Dedifferentiated amniotic fluid mesenchymal stem cell (primary cell): ENCODE measurements around the gene IGSF21.
"Not testable (repeated sequence)": the region's sequence is repeated elsewhere in the genome, so short reads cannot be mapped to it uniquely, and the experiment has no call there.

ENCODE experiments used
- DNase-seq: peaks from one replicate; pipeline ENCODE4 v3.0.0-alpha.2; 2016; ENCODE audit errors: extremely low spot score

IGSF21 gene

DNA sequence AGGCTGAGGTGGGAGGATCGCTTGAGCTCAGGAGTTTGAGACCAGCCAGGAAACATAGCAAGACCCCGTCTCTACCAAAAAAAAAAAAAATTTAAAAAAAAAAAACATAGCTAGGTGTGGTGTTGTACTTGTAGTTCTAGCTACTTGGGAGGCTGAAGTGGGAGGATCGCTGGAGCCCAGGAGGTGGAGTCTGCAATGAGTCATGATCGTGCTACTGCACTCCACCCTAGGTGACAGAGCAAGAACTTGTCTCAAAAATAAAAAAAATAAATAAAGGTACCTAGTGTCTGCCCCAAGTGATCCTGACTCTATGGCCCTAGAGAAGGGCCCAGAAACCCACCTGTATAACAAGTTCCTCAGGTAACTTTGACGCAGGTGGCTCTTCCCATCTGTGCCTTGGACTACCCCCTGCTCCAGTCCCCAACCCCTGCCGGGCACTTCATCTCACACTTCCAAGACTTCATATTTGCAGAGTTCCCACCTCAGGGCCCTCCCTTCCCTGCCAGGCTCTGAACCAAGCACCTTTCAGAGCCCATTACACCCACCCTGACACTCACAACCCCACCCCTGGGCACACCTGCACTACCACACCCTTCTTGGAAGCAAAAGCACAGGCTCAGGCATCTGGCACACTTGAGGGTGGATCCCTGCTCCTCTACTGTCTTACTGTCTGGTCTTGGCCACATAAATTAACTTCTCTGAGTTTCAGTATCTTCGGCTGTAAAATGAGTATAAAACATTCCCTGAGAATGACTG, 292.9 kb downstream of the IGSF21 start:
- DNase-seq: no peak

DNA sequence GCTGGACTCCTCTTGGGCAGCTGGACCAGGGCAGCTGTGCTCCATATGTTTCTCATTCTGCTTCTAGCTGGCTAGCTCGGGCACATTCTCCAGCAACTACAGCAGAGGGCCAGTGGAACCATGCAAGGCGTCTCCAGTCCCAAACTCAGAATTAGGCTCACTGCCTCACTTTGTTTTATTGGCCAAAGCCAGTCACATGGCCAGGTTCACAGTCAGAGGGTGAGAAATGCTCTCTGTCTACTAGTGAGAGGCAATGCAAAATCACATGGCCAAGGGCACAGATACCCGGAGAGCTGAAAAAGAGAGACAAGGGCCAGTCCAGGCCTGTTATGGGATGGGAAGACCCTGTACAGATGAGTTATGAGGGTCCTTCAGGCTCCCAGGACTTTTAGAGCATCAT, 294.3 kb downstream of the IGSF21 start:
- DNase-seq: no peak

DNA sequence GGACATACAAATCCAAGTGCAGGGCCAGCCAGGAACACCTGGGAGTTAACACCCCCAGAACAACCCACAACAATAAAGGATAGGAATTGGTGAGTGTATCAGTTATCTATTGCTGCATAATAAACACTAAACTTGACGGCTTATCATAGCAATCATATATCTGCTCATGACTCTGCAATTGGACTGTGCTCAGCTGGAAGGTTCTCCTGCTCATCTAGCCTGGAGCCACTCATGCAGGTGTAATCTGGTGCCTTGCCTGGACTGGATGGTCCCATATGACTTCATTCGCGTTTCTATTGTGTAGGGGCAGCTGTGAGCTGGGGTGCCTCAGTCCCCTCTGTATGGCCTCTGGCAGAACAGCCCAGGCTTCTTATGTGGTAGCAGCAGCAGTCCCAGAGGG, 296.9 kb downstream of the IGSF21 start:
- DNase-seq: no peak

DNA sequence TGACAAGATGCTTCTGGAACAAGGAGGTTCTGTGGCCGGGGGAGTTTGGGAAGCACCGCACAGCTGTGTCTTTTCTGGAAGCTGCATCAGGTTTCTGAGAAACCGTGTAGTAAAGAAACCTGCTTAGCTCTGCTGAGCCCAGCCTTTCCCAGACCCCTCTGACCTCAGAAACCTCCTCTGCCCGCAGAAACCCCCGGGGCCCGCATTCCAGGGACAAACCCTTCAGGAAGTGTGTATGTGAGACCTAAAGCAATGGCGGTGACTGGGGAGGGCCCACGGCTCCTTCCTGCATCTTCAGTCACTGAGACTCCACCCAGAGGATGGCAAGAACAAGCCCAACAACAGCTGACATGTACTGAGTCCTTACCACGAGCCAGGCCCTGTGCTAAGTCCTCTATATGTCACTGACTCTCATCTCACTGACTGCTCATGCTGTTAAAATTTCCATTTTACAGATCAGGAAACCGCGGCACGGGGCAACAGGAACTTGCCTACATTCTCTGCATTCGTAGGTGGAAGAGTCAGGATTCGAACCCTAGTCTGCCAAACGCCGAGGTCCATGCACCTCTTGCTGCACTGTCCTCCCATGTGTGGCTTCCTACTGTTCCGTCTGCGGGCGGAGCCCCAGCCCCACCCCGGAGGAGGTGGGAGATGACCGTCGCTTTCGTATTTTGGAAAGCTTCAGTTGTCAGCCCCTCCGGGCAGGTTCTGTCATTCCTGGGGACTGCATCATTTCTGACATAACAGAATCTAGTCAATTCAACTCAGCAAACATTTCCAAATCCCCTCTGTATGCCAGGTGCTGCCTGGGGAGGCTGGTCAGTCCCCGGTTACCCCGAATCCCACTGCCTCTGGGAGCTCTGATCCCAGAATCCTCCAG, 299.8 kb downstream of the IGSF21 start:
- no peak for DNase-seq

DNA sequence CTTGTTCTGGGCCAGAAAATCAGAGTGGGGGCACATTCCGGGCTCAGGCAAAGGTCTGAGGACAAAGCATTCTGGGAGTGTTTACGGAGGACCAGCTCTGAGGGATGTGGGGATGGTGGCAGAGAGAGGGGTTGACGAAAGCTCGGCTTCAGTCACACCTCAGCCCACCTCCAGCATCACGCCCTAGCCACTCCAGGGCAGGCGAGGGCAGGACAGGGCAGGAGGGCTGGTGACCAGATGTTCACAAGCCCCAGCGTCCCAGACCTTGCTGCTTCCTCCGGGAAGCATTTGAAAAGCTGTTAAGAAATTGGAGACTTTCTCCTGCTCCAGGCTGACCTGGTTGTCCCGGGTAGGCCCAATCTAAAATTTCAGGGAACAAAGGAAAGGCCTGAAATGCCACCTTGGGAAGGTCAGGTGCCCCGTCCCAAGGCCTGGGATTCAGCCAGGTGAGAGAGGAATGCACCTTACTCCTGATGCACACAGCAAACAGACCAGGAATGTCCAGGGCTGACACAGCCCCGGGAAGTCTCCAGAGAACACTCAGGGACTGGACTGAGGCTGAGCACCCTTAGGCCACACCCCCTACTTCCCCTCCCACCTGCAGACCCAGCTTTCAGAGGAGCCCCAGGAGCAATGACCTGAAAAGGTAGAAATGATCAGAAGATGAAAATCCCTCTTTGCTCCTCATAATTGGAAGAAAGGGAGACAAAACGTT, 301.2 kb downstream of the IGSF21 start:
- no peak for DNase-seq

DNA sequence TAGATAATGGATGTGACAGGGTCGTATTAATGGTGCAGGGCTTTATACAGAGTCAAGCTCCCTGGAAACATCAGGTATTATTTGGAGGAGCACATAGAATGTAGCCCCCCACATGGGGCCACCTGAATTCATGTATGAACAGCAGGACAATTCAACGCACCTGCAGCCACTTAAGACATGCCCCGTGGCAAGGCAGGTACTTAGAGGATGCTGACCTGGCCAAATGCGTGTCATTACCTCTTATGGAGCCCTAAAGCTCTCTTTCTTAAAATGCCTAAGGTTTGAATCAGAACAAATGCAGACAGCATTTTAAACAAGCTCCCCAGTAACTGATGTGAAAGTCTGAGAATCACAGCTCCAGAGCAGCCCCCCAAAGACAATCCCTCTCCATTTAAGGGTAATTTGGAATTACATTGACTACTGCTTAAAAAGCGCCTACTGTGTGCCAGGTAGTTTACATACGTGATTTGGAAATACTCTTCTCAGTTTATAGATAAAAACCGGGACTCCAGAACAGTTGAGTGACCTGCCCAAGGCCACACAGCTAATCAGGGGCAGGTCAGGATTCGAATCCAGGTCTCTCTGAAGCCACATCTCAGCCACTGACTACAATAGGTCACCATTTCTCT, 302.1 kb downstream of the IGSF21 start:
- no peak for DNase-seq

DNA sequence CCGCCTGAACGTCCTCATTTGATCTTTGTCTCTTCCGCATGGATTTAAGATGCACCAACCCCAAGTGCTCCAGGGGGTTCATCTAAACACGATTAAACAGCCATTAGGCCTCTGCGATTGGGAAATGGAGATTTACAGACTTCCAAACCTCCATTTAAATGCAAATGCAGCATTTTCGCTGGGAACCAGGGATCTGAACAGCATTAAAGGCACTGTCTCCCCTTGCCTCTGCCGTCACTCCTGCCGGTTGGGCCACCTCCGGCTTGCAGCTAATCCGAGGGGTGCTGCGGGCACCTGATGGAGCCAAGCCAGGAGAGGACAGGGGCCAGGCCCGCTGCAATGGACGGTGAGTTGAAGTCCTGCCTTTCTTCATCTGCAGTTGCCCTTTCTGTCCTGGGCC, 302.8 kb downstream of the IGSF21 start:
- DNase-seq: no peak

DNA sequence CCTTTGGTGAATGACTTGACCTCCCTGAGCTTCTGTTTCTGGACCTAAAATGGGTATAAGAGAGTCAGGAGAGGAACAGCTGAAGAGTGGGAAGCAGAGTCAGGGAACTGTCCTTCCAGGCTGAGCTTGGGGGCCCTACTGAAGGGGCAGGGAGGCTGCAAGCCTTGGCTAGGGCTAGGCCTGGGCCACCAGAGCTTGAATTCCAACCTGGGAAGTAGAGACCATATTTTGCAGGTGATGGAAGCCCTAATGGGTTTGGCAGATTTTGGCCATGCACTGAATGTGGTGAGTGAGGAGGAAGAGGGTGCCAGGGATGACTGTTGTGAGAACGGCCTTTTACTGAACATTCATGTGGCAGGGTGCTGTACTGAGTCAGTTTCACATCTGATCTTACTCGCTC, 303.7 kb downstream of the IGSF21 start:
- no peak for DNase-seq

DNA sequence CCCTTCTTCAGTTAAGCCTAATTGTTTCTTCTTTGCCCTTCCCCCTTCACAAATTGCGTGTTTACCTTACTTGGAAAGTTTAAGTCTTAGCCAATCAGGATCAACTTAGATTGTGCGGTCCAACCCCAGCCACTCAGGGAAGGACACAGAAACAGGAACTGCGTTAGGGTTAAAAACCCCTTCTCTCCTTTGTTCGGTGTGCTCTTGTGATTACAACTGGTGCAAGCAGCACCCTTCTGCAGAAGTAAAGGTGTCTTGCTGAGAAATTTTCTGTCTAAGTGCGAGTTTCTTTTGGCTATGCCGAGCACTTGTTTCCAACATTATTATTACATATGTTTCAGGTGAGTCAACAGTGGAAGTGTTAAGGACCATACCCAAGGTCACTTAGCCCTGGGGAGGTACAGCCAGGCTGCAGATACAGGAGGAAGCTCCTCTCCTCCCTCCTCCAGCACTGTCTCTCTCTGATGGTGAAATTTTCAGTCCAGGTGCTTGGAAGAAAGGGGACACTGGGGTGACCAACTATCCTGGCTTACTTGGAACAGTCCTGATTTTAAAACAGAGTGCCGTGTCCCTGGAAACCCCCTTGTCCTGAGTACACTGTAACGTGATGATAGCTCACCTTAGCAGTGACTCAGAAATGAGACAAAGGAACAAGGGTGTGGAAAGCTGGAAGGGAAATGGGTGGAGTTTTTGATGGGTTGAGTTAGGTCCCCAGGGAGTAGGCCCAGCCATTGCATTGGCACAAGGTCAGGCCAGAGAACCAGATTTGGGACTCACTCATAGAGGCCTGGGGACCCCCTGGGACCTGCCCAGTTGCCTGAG, 304.4 kb downstream of the IGSF21 start:
- no peak for DNase-seq

DNA sequence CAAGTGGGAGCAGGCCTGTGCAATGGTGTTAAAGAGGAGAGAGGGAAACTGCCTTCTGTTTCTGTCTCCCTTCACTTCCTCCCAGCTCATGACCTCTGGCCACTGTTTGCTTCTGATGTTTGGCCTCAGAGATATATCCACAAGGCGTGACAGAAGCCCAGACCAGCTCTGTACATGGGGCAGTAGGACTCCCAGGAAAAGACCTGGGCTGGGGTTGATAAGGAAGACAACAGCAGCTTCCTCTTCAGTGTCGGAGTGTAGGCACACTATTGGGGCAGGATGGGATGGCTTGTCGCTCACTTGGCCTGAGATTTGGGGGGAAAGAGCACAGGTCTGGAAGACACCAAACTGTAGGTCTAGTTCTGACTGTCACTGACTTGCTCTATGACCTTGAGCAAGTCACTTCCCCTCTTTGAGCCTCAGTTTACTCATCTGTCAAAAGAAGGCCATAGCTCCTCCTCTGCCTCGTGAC, 305.3 kb downstream of the IGSF21 start:
- no peak for DNase-seq

DNA sequence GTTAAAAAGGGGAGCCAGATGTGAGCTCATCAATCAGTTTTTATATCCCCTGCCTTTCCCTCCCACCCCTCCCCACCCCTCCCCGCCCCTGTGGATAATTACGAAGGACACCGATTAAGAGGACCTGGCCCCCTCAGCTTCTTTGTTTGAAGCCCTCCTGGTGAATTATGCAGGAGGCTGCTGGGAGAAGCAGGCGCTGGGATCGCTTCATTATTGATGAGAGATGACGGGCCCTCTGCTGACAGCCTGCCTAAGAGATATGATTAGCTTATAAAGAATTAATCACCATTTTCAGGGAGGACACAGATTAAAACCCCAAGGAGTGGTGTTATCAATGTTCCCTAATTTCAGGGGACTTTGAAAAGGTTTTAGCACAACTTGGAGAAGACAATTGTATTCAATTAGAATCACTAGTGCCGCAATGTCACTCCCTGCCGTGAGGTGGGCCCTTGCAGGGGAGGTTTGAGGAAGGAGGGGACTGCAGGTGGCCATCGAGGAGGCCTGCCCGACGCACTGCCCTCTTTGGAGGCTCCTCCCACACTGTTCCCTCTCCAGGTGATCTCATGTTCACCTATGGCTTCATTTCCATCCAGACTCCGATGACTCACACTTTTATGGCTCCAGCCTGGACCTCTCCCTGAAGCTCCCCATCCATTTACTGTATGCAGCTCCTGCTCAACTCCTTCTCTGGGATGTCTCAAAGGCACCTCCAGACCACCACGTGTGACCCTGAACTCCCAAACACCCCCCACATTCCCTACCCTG, 306.1 kb downstream of the IGSF21 start:
- no peak for DNase-seq

DNA sequence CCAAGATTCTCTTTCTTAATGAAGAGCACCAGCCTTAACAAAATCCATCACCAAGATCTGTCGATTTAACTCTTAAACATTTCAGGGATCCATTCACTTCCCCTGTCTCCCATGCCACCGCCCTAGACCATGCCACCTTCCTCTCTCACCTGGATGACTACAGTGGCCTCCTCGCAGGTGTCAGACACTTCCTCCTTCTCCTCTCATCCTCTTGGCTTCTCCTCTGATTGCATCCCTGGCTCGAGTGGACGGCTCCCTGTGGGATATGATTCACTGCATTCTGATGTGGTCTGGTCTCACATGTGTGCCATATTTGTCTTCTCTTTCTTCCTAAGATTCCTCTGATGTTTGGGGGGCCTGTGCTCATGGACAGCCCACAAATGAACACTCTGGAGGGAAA, 306.7 kb downstream of the IGSF21 start:
- DNase-seq: no peak

DNA sequence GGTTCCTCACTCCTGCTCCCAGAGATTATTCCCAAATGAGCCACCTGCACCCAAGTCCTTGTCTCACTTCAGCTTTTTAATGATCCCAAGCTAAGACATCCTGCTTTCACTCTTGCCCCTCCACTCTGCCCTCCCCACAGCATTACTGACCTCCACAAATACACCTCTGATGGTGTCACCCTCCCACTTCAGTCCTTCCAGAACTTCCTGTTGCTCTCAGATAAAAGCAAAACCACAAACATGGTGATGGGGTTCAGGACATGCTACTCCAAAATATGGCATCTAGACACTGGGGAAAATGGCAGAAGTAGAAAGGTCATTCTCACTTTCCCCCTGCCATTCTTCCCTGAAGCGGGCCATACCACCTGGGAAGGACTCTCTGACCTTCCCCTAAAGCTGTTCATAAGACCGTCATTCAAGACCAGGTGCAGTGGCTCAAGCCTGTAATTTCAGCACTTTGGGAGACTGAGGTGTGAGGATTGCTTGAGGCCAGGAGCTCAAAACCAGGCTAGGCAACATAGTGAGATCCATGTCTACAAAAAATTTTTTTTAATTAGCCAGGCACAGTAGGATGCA, 307.4 kb downstream of the IGSF21 start:
- no peak for DNase-seq

DNA sequence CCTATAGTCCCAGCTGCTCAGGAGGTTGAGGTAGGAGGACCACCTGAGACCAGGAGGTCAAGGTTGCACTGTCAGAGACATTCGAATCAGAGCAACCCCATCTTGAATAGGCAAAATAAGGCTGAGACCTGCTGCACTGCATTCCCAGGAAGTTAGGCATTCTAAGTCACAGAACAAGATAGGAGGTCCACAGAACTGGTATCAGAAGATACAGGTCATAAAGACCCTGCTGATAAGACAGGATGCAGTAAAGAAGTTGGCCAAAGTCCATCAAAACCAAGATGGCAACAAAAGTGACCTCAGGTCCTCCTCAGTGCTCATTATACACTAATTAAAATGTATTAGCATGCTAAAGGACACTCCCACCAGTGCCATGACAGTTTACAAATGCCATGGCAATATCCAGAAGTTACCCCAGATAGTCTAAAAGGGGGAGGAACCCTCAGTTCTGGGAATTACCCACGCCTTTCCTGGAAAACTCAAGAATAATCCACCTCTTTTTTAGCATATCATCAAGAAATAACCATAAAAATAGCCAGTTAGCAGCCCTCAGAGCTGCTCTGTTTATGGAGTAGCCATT, 307.9 kb downstream of the IGSF21 start:
- no peak for DNase-seq

DNA sequence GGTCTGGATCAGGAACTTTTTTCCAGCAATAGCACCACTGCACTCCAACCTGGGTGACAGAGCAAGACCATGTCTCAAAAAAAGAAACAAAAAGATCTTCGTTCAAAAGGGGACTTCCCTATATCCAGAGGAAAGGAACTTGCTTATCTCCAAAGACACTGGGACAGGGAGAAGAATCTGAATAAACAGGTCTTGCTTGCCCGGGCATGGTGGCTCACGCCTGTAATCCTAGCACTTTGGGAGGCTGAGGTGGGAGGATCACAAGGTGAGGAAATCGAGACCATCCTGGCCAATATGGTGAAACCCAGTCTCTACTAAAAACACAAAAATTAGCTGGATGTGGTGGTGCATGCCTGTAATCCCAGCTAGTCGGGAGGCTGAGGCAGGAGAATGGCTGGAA, 308.5 kb downstream of the IGSF21 start:
- not testable (repeated sequence) for DNase-seq

DNA sequence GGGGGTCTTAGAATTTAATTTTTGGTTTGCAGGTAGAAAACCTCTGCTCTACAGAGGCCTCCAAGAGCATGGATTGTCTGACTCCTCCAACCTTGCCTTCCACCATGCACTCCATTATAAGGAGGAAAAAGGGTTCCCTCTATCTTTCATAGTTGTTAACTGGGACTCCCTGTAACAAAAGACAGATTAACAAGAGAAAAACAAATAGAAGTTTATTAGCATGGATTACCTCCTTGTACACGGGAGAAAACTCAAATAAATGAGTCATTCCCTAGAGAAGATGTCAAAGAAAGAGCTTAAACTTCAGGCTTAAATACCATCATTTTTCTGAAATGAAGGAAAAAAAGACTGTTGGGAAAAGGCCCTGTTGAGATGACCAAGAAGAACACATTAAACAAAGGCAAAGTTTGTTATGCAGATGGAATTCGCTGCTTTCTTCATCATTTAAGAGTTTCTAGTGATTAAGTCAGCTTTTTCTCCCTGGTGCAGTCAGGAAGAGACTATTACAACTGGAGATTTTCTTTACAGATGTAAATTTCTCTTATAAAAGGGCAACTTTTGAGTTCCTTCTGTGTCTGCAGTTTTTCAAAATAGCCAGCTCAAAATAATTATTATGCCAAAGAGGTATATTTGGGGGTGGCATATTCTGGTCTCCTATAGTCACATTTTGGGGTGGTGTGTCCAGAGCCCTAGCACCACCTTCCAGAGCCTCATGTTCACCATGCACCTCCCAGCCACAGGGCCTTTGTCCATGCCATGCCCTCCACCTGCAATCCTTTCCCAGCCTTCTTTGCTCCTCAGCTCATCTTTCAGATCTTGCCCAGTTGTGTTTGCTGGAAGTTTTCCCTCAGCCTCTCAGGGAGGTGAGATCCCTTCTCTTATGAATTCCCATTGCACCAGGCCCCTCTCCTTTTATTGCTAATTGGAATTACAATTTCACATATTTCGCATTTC, 310.0 kb downstream of the IGSF21 start:
- no peak for DNase-seq

DNA sequence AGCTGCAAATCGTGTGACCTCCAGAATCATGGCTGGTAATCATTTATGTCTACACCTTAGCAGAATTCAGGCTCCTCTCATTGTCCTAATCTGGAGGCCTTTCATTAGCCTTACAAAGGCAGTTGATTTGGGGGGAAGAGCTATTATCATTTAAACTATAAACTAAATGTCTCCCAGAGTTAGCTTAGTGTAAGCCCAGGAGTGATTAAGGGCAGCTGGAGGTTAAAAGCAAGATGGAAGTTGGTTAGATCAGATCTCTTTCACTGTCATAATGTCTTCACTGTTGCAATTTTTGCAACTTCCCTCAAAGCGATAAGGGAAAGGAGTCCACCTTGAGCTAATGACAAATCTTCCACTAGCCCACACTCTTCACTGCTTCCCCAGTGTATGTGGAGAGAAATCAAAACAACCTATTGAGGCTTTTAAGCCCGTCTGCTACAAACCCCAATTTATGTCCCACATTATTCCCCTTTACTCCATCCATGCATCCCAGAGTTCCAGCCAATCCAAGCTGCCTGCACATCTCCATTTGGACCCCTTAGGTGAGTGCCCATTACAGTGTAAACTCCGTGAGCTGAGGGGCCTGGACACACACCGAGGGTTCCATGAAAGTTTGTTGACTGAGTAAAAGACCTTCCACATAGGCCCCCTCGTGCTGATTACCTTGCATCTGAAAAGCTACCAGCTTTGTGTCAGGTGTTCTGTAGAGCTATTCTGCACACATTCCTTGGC, 311.7 kb downstream of the IGSF21 start:
- no peak for DNase-seq

DNA sequence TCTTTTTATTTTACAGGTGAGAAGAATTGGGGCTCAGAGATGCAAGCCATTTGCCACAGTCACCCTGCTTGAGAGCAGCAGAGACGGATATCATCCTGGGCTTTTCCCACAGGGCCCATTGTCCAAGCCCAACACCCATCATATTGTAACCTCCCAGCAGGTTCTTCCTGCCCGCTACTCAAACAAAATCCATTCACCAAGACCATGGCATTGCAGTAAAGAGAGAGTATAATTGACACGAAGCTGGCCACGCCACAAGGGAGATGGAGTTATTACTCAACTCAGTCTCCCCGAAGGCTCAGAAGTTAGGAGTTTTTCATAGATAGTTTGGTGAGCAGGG, 312.2 kb downstream of the IGSF21 start:
- no peak for DNase-seq
